Liver (tissue), 3 donors: Measurements from ENCODE around the gene RASGRP1.

Source experiments
- CTCF ChIP-seq: fragments of 150-350 bp; IDR thresholded peaks from 2 replicates; pipeline ENCODE4 v1.5.1; 2017; ENCODE audit warnings: improper control_type of control experiment, low read depth, low read length; ENCODE audit not compliant: missing input control
- EGR1 ChIP-seq, 2 donors: IDR thresholded peaks; 2 replicates each; pipeline ENCODE4 v1.6.1; 2016 to 2018; ENCODE audit warnings: antibody characterized with exemption in 2 of 2, low read depth in 2 of 2
- GABPA ChIP-seq, 2 donors: IDR thresholded peaks in 1 of 2; conservative IDR thresholded peaks in 1 of 2; 2 replicates each; pipeline ENCODE4 v1.6.1; 2016; ENCODE audit warnings: antibody characterized with exemption in 2 of 2, mild to moderate bottlenecking in 1 of 2, moderate library complexity in 1 of 2
- JUND ChIP-seq, 2 donors: IDR thresholded peaks; 2 replicates each; pipeline ENCODE4 v1.6.1; 2016; ENCODE audit warnings: antibody characterized with exemption in 2 of 2
- MAX ChIP-seq: IDR thresholded peaks from 2 replicates; pipeline ENCODE4 v1.6.1; 2016; ENCODE audit warnings: antibody characterized with exemption
- NR2F2 ChIP-seq: IDR thresholded peaks from 2 replicates; pipeline ENCODE4 v1.6.1; 2016; ENCODE audit warnings: antibody characterized with exemption
- RAD21 ChIP-seq, 2 donors: IDR thresholded peaks; 2 replicates each; pipeline ENCODE4 v1.6.1; 2016; ENCODE audit warnings: antibody characterized with exemption in 2 of 2, mild to moderate bottlenecking in 2 of 2
- REST ChIP-seq: IDR thresholded peaks from 2 replicates; pipeline ENCODE4 v1.6.1; 2016; ENCODE audit warnings: antibody characterized with exemption, mild to moderate bottlenecking
- SP1 ChIP-seq: IDR thresholded peaks from 2 replicates; pipeline ENCODE4 v1.6.1; 2018; ENCODE audit warnings: antibody characterized with exemption, mild to moderate bottlenecking
- TAF1 ChIP-seq: conservative IDR thresholded peaks from 2 replicates; pipeline ENCODE4 v1.6.1; 2016; ENCODE audit warnings: antibody characterized with exemption, mild to moderate bottlenecking
- YY1 ChIP-seq: IDR thresholded peaks from 2 replicates; pipeline ENCODE4 v1.6.1; 2016; ENCODE audit warnings: antibody characterized with exemption, mild to moderate bottlenecking
- donor health status: healthy.
- donor health status: healthy.

- no peak for TF ChIP-seq CTCF
- TF ChIP-seq MAX = no peak
- TF ChIP-seq TAF1 = no peak
- no peak for TF ChIP-seq YY1
- no peak for TF ChIP-seq SP1
- no peak for TF ChIP-seq RAD21 (IDR thresholded peaks at IDR 0.05)
- TF ChIP-seq JUND (IDR thresholded peaks at IDR 0.05) = no peak
- no peak for TF ChIP-seq EGR1 (IDR thresholded peaks at IDR 0.05; ENCODE audit: low read depth in 2 of 2)
- no peak for TF ChIP-seq REST
- no peak for TF ChIP-seq NR2F2
- no peak for TF ChIP-seq GABPA (IDR thresholded peaks at IDR 0.05 in 1 of 2, conservative IDR thresholded peaks at IDR 0.05 in 1 of 2)
Observed at GRCh38 chr15:38454696-38455090, 109.9 kb downstream of the RASGRP1 start.
